Esophagus muscularis mucosa (tissue), 4 donors: ENCODE data around the gene UBE2Z. TPM values are rescaled to one million over a fixed set of nuclear protein-coding genes. Genes with fewer than 3 reads are reported as not detected.

Experiments used
- DNase-seq: peaks from one replicate; pipeline ENCODE4 v3.0.0-alpha.2; 2017; ENCODE audit errors: extremely low spot score
- H3K27ac ChIP-seq, 4 donors: fragments of 200-600 bp; sonication (generic); replicated peaks in 1 of 4; 1 replicate in 3 of 4; 2 replicates in 1 of 4; pipeline ENCODE4 v1.5.1; 2016 to 2019; ENCODE audit warnings: mild to moderate bottlenecking in 1 of 4
- H3K27me3 ChIP-seq, 4 donors: fragments of 200-600 bp; sonication (generic); one replicate each; pipeline versions ENCODE4 v1.5.1 to v1.6.0; 2016 to 2019
- H3K36me3 ChIP-seq, 4 donors: fragments of 200-600 bp; sonication (generic); one replicate each; pipeline ENCODE4 v1.5.1; 2016 to 2019
- H3K4me1 ChIP-seq, 4 donors: fragments of 200-600 bp; sonication (generic); one replicate each; pipeline ENCODE4 v1.5.1; 2016 to 2019
- H3K4me3 ChIP-seq, 4 donors: fragments of 200-600 bp; sonication (generic); 1 replicate in 2 of 4; 2 replicates in 2 of 4; pipeline ENCODE4 v1.5.1; 2016 to 2019; ENCODE audit warnings: mild to moderate bottlenecking in 4 of 4, moderate library complexity in 1 of 4
- H3K9me3 ChIP-seq, 4 donors: fragments of 200-600 bp; sonication (generic); 1 replicate in 3 of 4; 2 replicates in 1 of 4; pipeline ENCODE4 v1.5.1; 2016 to 2019
- EP300 ChIP-seq: sonication (generic); formaldehyde crosslinking; IDR thresholded peaks from one replicate; pipeline ENCODE4 v1.6.1; 2017; ENCODE audit warnings: antibody characterized with exemption
- POLR2A ChIP-seq: fragments of 450-650 bp; IDR thresholded peaks from one replicate; pipeline ENCODE4 v1.6.1; 2017; ENCODE audit warnings: antibody characterized with exemption, moderate library complexity, mild to moderate bottlenecking, low read depth
- POLR2AphosphoS5 ChIP-seq, 2 donors: sonication (generic); formaldehyde crosslinking; IDR thresholded peaks; one replicate each; pipeline ENCODE4 v1.6.1; 2017; ENCODE audit warnings: antibody characterized with exemption in 2 of 2
- WGBS: methylation state at CpG from one replicate; pipeline ENCODE4 v1.1.5; 2018; 5-methylcytosine and 5-hydroxymethylcytosine counted together
- intact Hi-C: fragments of 100-400 bp; cut with DNase I; formaldehyde crosslinking; loops from one replicate; pipeline ENCODE4 v1.15.1; 2023
- total RNA-seq, 4 donors: library from RNA; depleted of rRNA; stranded (reverse); fragments of >200 nt; gene quantifications; one replicate each; pipeline versions ENCODE4 v1.1.0 to v1.2.1, GENCODE V29; 2016
- TF ChIP-seq, protein P1 (sequence below), 3 experiments: fragments of 200-600 bp in 2 of 3; fragments of 450-650 bp in 1 of 3; sonication (generic) in 2 of 3; IDR thresholded peaks; one replicate each; pipeline ENCODE4 v1.5.1; 2017 to 2019; ENCODE audit warnings: antibody characterized with exemption in 3 of 3, mild to moderate bottlenecking in 2 of 3, moderate library complexity in 1 of 3

The UBE2Z gene
- total RNA-seq, 4 donors from 2014 or later, result 46.4 to 76.4 (median 62.9) TPM

DNA sequence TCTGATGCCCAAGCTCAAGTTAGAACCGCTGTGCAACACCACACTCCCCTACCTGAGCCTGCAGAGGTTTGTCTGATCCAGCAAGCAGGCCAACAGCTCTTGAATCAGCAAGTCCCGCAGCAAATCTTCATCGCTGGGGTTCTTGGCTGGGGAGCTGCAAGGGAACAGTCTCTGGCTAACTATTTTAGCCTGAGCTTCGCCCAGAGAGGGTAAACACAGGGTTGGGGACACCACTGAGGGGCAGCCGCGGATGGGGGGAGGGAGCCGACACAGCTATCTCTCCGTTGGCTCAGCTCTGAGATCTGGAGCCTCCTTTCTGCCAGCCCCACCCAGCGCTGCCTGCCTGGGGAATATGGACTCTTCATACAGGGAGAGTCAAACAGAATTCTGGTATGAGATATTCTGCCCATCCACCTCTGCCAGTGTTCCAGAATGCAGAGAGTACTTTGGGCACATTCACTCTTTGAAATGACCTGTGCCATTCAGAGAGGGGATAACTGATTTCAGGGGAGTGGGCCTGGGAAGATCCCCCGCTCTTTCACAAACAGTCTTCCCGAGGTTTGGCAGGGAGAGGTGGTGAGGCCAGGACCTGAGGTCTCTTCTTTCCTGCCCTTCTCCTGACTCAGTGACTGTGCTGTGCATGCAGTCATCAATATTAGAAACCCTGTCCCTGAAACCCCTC, 52.8 kb downstream of the UBE2Z start:
- Histone ChIP-seq H3K9me3 (no peaks in the 10 kb centered on the region), H3K27me3 (peaks cover 0 to 78% (median 4%) of the 10 kb centered on the region in 4 donors), H3K27ac (no peak overlapping the region), H3K4me3 (no peak overlapping the region), H3K36me3 (no peaks in the 10 kb centered on the region), H3K4me1 (no peaks in the 10 kb centered on the region)
- no peak for DNase-seq
- TF ChIP-seq EP300, result no peak
- TF ChIP-seq, protein P1, sequence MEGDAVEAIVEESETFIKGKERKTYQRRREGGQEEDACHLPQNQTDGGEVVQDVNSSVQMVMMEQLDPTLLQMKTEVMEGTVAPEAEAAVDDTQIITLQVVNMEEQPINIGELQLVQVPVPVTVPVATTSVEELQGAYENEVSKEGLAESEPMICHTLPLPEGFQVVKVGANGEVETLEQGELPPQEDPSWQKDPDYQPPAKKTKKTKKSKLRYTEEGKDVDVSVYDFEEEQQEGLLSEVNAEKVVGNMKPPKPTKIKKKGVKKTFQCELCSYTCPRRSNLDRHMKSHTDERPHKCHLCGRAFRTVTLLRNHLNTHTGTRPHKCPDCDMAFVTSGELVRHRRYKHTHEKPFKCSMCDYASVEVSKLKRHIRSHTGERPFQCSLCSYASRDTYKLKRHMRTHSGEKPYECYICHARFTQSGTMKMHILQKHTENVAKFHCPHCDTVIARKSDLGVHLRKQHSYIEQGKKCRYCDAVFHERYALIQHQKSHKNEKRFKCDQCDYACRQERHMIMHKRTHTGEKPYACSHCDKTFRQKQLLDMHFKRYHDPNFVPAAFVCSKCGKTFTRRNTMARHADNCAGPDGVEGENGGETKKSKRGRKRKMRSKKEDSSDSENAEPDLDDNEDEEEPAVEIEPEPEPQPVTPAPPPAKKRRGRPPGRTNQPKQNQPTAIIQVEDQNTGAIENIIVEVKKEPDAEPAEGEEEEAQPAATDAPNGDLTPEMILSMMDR (IDR thresholded peaks at IDR 0.05), result no peak
- TF ChIP-seq POLR2A, result no peak
- no peak for TF ChIP-seq POLR2AphosphoS5 (IDR thresholded peaks at IDR 0.05)
- intact Hi-C loops, result no loop called here
- 28% methylated on average over 9 of the region's 11 CpGs for WGBS

DNA sequence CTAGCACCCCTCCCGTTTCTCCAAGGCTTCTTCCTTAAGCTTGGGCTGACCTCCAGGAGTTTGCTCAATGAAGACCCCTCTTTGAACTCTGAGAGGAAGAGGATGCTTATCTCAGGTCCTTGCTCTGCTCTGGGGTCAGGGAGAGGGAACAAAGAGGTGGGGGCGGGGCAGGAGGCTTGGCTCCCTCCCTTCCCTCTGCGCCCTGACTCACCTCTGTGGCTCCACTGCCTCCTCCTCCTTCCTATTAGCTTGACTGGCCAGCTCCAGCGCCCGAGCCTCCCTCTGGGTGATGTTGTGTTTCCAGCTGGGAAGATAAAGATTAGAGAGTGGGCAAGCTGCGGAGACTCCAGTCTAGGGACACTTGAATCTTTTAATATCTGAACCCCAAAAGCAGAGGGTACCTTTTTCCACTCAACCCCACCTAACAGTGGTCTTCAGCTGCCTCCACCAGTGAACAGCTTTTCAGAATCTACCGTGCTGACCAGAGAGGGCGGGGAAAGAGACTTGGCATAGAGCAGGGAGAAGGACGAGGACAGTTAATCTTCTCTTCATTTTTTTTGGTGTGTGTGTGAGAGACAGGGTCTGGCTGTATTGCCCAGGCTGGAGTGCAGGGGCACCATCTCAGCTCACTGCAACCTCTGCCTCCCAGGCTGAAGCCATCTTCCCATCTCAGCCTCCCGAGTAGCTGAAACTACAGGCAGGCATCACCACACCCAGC, 53.5 kb downstream of the UBE2Z start:
- TF ChIP-seq, protein P1 (IDR thresholded peaks at IDR 0.05), result no peak
- no peak for TF ChIP-seq EP300
- no peak for DNase-seq
- peaks cover 0 to 78% (median 4%) of the 10 kb centered on the region in 4 donors for H3K27me3 ChIP-seq
- H3K9me3 ChIP-seq, result no peaks in the 10 kb centered on the region
- no peak overlapping the region for H3K27ac ChIP-seq
- 33% methylated on average over 10 of the region's 10 CpGs for WGBS
- intact Hi-C loops, result no loop called here
- no peaks in the 10 kb centered on the region for H3K36me3 ChIP-seq
- no peak overlapping the region for H3K4me3 ChIP-seq
- H3K4me1 ChIP-seq, result no peaks in the 10 kb centered on the region

DNA sequence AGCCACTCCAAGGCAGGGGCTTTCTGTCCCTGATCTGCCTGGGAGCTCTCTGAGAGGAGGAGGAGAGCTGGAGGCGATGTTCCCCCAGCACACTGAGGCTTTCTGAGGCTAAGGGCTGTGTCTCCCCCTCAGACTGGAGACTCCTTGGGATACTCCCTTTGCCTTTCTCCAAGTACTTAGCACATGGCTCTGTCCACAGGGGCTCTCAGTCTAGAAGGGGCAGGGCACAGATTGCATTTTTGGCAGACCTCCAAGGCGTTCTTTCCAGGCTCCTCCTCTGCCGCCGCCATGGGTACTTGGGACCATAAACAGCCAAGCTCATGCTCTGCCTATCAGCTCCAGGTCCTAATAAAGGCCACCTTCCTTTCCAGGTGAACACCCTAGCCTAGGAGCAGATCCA, 62.0 kb downstream of the UBE2Z start:
- peaks cover 0 to 90% (median 0%) of the 10 kb centered on the region in 4 donors for H3K27me3 ChIP-seq
- no peak for TF ChIP-seq POLR2AphosphoS5 (IDR thresholded peaks at IDR 0.05)
- TF ChIP-seq POLR2A, result no peak
- TF ChIP-seq, protein P1 (IDR thresholded peaks at IDR 0.05), result no peak
- no peak for TF ChIP-seq EP300
- WGBS, result 54% methylated on average over 4 of the region's 4 CpGs
- no peak overlapping the region for H3K4me3 ChIP-seq
- no peak for DNase-seq
- H3K27ac ChIP-seq, result no peak overlapping the region
- intact Hi-C loops, result no loop called here
- H3K36me3 ChIP-seq, result no peaks in the 10 kb centered on the region
- peaks cover 0 to 10% (median 9%) of the 10 kb centered on the region in 4 donors for H3K4me1 ChIP-seq
- no peaks in the 10 kb centered on the region for H3K9me3 ChIP-seq

DNA sequence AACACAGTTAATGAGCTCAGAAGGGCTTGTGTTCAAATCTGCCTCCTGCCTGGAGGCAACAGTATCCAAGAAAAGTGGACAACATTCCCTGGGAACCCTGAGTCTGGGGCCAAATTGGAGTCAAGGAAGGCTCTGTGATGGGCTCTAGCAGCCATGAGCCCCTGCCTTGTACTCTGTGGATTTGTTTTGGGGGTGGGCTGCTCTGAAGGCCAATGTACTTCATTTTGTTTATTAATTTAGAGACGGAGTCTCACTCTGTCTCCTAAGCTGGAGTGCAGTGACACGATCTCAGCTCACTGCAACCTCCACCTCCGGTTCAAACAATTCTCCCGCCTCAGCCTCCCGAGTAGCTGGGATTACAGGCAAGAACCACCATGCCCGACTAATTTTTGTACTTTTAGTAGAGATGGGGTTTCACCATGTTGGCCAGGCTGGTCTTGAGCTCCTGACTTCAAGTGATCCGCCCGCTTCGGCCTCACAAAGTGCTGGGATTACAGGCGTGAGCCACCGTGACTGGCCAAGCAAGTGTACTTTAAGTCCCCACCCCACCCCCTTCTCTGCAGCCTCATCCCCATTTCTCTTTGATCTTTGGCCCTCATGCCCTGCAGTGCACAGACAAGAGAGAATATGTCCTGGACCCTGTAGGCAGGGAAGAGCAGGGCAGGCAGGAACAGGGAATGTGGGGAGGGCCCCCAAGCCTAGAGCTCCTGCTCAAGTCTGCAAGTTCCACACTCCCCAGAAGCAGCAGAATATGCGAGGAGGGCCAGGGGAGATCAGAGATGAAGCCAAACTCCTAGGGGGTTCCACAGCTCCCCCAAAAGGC, 62.9 kb downstream of the UBE2Z start:
- TF ChIP-seq POLR2A (no peak), POLR2AphosphoS5 (IDR thresholded peaks at IDR 0.05) (no peak), EP300 (no peak)
- TF ChIP-seq, protein P1 (IDR thresholded peaks at IDR 0.05), result no peak
- DNase-seq, result no peak
- intact Hi-C loops, result no loop called here
- Histone ChIP-seq H3K9me3 (no peaks in the 10 kb centered on the region), H3K27ac (no peak overlapping the region), H3K4me3 (no peak overlapping the region), H3K36me3 (no peaks in the 10 kb centered on the region), H3K27me3 (peaks cover 0 to 93% (median 0%) of the 10 kb centered on the region in 4 donors), H3K4me1 (peaks cover 0 to 10% (median 9%) of the 10 kb centered on the region in 4 donors)
- WGBS, result 85% methylated on average over 12 of the region's 12 CpGs
